HepG2 (cell line): ENCODE data around the gene KCNB1. TPM values are rescaled to one million over a fixed set of nuclear protein-coding genes. Genes with fewer than 3 reads are reported as not detected.
A peak's percentile ranks its signal among the peaks of the same experiment; 100 is the strongest.

Experiments used
- ATAC-seq: fragments of 200-7000 bp; cut with Tn5 transposase; 3 replicates; pipeline ENCODE4 v1.9.1; 2020; ENCODE audit warnings: mild to moderate bottlenecking, moderate library complexity
- BruUV-seq: library from RNA; stranded (reverse); fragments of 400-500 nt; replicated peaks from 2 replicates; lab custom pipeline; 2021; lab: Mats Ljungman, UMichigan
- CTCF ChIA-PET: fragments of 300-600 bp; formaldehyde crosslinking; extraction: SDS; loops from one replicate; lab custom pipeline; 2021; ENCODE audit warnings: low total read pairs, inconsistent platforms, low intra/inter-chr PET ratio; lab: Yijun Ruan, JAX
- POLR2A ChIA-PET: fragments of 350-600 bp; sonication (Branson Sonifier 250); formaldehyde crosslinking; loops from one replicate; lab custom pipeline; 2020; ENCODE audit warnings: antibody characterized with exemption, inconsistent platforms; lab: Yijun Ruan, JAX
- DNase-seq: peaks from one replicate; pipeline ENCODE4 v3.0.0-alpha.2; 2015; ENCODE audit warnings: low spot score
- FAIRE-seq: peaks from 3 replicates; lab custom pipeline; 2011; peaks lifted over from hg19 to GRCh38; lab: Jason Lieb, UNC
- H2AFZ ChIP-seq: one replicate; pipeline ENCODE4 v1.6.1; 2011; ENCODE audit warnings: low read length, inconsistent platforms
- H3K27ac ChIP-seq: fragments of 300-600 bp; 3 replicates; pipeline ENCODE4 v1.8.0; 2011; ENCODE audit warnings: mixed run types, mild to moderate bottlenecking, mixed read lengths, low read length, inconsistent platforms; ENCODE audit not compliant: insufficient read depth; ENCODE audit errors: extremely low read length
- H3K27me3 ChIP-seq, 2 experiments: fragments of 200-600 bp in 1 of 2; 2 replicates in 1 of 2; 3 replicates in 1 of 2; pipeline versions ENCODE4 v1.6.0 to v1.8.0; 2011; ENCODE audit warnings: low read length in 2 of 2, mild to moderate bottlenecking in 2 of 2, moderate library complexity in 2 of 2, inconsistent platforms in 1 of 2; ENCODE audit not compliant: insufficient read depth in 2 of 2, control insufficient read depth in 1 of 2
- H3K36me3 ChIP-seq, 2 experiments: fragments of 200-600 bp in 1 of 2; replicated peaks in 1 of 2; 2 replicates in 1 of 2; 3 replicates in 1 of 2; pipeline versions ENCODE4 v1.5.1 to v1.8.0; 2011; ENCODE audit warnings: low read length in 2 of 2, inconsistent platforms in 1 of 2; ENCODE audit not compliant: insufficient read depth in 2 of 2, control insufficient read depth in 1 of 2
- H3K4me1 ChIP-seq: 2 replicates; pipeline ENCODE4 v1.5.1; 2012; ENCODE audit warnings: low read length, inconsistent platforms; ENCODE audit not compliant: insufficient read depth
- H3K4me2 ChIP-seq: 2 replicates; pipeline ENCODE4 v1.6.0; 2011; ENCODE audit warnings: low read depth, low read length, inconsistent platforms
- H3K4me3 ChIP-seq, 3 experiments: fragments of 200-600 bp in 1 of 3; sonication (generic), shearing (Covaris generic) in 1 of 3; replicated peaks in 1 of 3; 2 replicates each; pipeline ENCODE4 v1.5.1; 2011 to 2016; ENCODE audit warnings: low read length in 3 of 3, inconsistent platforms in 2 of 3, low read depth in 2 of 3, mild to moderate bottlenecking in 2 of 3, control low read depth in 1 of 3, mixed read lengths in 1 of 3; ENCODE audit not compliant: insufficient read depth in 1 of 3
- H3K79me2 ChIP-seq: one replicate; pipeline ENCODE4 v1.6.1; 2011; ENCODE audit warnings: low read length, inconsistent platforms; ENCODE audit not compliant: insufficient read depth
- H3K9ac ChIP-seq: 2 replicates; pipeline ENCODE4 v1.6.0; 2011; ENCODE audit warnings: mild to moderate bottlenecking, low read depth, low read length, inconsistent platforms; ENCODE audit not compliant: insufficient read depth
- H3K9me3 ChIP-seq: 2 replicates; pipeline ENCODE4 v1.5.1; 2012; ENCODE audit warnings: mild to moderate bottlenecking, low read length
- H4K20me1 ChIP-seq: 2 replicates; pipeline ENCODE4 v1.6.0; 2011; ENCODE audit warnings: inconsistent platforms, mild to moderate bottlenecking, low read length, moderate library complexity; ENCODE audit not compliant: insufficient read depth
- ELF1 ChIP-seq: sonication (generic); formaldehyde crosslinking; IDR thresholded peaks from 2 replicates; pipeline ENCODE4 v1.4.0; 2020; ENCODE audit warnings: missing genetic modification reagents
- MXI1 ChIP-seq: IDR thresholded peaks from 3 replicates; pipeline ENCODE4 v1.6.1; 2012; ENCODE audit warnings: low read depth, low read length, inconsistent platforms, borderline replicate concordance
- U2AF2 ChIP-seq: fragments of 200-400 bp; formaldehyde crosslinking; IDR thresholded peaks from 2 replicates; pipeline ENCODE4 v1.6.1; 2017; ENCODE audit warnings: low read depth, mild to moderate bottlenecking, low read length
- XRCC5 ChIP-seq: fragments of 200-400 bp; formaldehyde crosslinking; optimal IDR thresholded peaks from 2 replicates; pipeline ENCODE3; 2017; ENCODE audit warnings: mild to moderate bottlenecking, low read length
- YEATS2 ChIP-seq: sonication (generic); formaldehyde crosslinking; IDR thresholded peaks from 2 replicates; pipeline ENCODE4 v1.4.0; 2020; ENCODE audit warnings: missing genetic modification reagents, borderline replicate concordance
- ZNF557 ChIP-seq: sonication (generic); formaldehyde crosslinking; IDR thresholded peaks from 2 replicates; pipeline ENCODE4 v1.4.0; 2020; ENCODE audit warnings: missing genetic modification reagents
- ZNF567 ChIP-seq: sonication (generic); formaldehyde crosslinking; IDR thresholded peaks from 2 replicates; pipeline ENCODE4 v1.8.1; 2023; ENCODE audit warnings: mild to moderate bottlenecking, missing genetic modification reagents, borderline replicate concordance
- ZNF598 ChIP-seq: sonication (generic); formaldehyde crosslinking; IDR thresholded peaks from 2 replicates; pipeline ENCODE4 v1.5.1; 2020; ENCODE audit warnings: mild to moderate bottlenecking, missing genetic modification reagents, borderline replicate concordance
- ZNF619 ChIP-seq: sonication (generic); formaldehyde crosslinking; IDR thresholded peaks from 2 replicates; pipeline ENCODE4 v1.4.0; 2020; ENCODE audit warnings: mild to moderate bottlenecking, missing genetic modification reagents
- ZNF75D ChIP-seq: sonication (generic); formaldehyde crosslinking; IDR thresholded peaks from 2 replicates; pipeline ENCODE4 v1.8.1; 2023; ENCODE audit warnings: missing genetic modification reagents, mild to moderate bottlenecking, borderline replicate concordance
- WGBS: methylation state at CpG from one replicate; pipeline ENCODE4 v1.1.6; 2017; ENCODE audit warnings: low lambda C conversion rate; 5-methylcytosine and 5-hydroxymethylcytosine counted together
- in situ Hi-C: cut with HindIII; loops from 2 replicates; pipeline ENCODE4 v1.10.0; 2017; ENCODE audit warnings: low pct_unique_long_range_greater_than_20kb; ENCODE audit not compliant: extremely low pct_ligation_motif_present
- intact Hi-C: fragments of 100-400 bp; cut with micrococcal nuclease; formaldehyde crosslinking; loops from one replicate; pipeline ENCODE4 v1.10.0; 2022; ENCODE audit not compliant: unreplicated experiment
- polyA plus RNA-seq, 8 experiments: library from polyadenylated mRNA; depleted of rRNA in 3 of 8; stranded (reverse) in 7 of 8; unstranded in 1 of 8; fragments of >200 nt; fragmentation: Illumina TruSeq in 4 of 8; extraction: Trizol in 4 of 8; gene quantifications; 2 replicates each; pipeline versions ENCODE4 v1.2.1 to v1.2.3, GENCODE V29; 2011 to 2016; ENCODE audit warnings: low read depth in 4 of 8, missing spikeins in 1 of 8, mixed read lengths in 1 of 8; ENCODE audit not compliant: insufficient read depth in 1 of 8
- total RNA-seq, 5 experiments: library from RNA; depleted of rRNA; stranded (reverse); fragments of >200 nt; fragmentation: Illumina TruSeq; extraction: Trizol; gene quantifications; 2 replicates each; pipeline ENCODE4 v1.2.3, GENCODE V29; 2016; ENCODE audit warnings: low read depth in 1 of 5
- TF ChIP-seq, protein P1 (sequence below): sonication (generic); formaldehyde crosslinking; IDR thresholded peaks from 2 replicates; pipeline ENCODE4 v1.4.0; 2020; ENCODE audit warnings: mild to moderate bottlenecking, missing genetic modification reagents
- TF ChIP-seq, protein P2 (sequence below): sonication (generic); formaldehyde crosslinking; IDR thresholded peaks from 2 replicates; pipeline ENCODE4 v1.4.0; 2020; ENCODE audit warnings: missing genetic modification reagents
- TF ChIP-seq, protein P3 (sequence below): sonication (generic); formaldehyde crosslinking; IDR thresholded peaks from 2 replicates; pipeline ENCODE4 v1.4.0; 2020; ENCODE audit warnings: missing genetic modification reagents, borderline replicate concordance
- TF ChIP-seq, protein P4 (sequence below): sonication (generic); formaldehyde crosslinking; IDR thresholded peaks from 2 replicates; pipeline ENCODE4 v1.5.0; 2020; ENCODE audit warnings: missing genetic modification reagents

KCNB1 gene
- total and polyA plus RNA-seq, 2 of the 13 experiments (the other 11 are each of a cell fraction or from before 2014, with no cell fraction given): 0.02 TPM; not detected in 1

DNA sequence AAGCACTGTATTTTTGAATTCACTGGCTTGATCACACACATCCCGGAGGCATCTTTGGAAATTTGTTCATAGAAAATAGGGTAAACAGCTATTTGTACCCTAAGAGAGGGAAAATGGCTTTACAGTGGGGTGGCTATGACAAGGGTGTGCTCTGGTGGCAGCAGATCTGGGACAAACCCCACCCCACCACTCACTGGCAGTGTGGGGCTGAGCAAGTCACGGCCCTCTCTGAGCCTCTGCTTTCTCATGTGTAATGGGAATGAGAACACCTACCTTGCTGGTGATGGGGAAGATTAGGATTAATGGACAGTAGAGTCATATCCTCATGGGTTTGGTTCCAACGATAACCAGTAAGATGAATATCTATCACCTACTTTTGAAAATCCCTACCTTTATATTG, 78.0 kb downstream of the KCNB1 start (continued):
- TF ChIP-seq ZNF567 (CRISPR knock-in tag) (no peak), U2AF2 (no peak), ZNF557 (CRISPR knock-in tag) (no peak), ZNF598 (CRISPR knock-in tag) (no peak), MXI1 (no peak)
- TF ChIP-seq, protein P1, sequence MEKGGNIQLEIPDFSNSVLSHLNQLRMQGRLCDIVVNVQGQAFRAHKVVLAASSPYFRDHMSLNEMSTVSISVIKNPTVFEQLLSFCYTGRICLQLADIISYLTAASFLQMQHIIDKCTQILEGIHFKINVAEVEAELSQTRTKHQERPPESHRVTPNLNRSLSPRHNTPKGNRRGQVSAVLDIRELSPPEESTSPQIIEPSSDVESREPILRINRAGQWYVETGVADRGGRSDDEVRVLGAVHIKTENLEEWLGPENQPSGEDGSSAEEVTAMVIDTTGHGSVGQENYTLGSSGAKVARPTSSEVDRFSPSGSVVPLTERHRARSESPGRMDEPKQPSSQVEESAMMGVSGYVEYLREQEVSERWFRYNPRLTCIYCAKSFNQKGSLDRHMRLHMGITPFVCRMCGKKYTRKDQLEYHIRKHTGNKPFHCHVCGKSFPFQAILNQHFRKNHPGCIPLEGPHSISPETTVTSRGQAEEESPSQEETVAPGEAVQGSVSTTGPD: no peak

DNA sequence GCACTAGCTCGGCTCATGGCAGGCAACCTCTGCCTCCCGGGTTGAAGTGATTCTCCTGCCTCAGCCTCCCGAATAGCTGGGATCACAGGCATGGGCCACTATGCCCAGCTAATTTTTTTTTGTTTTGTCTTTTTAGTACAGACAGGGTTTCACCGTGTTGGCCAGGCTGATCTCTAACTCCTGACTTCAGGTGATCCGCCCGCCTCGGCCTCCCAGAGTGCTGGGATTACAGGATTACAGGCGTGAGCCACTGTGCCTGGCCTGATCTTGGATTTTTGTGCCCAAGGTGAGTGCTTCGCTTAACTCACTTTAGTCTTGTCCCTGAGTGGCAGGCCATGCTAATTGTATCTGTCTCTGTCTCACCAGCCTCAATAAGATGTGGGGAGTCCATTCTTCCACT, 78.6 kb downstream of the KCNB1 start:
- in situ Hi-C loops (no loop called here), intact Hi-C loops (no loop called here)
- DNase-seq (no peak), ATAC-seq (no peak), FAIRE-seq (peak; percentile 8)
- no peak overlapping the region for H2AFZ ChIP-seq
- no peaks in the 10 kb centered on the region for H3K79me2 ChIP-seq
- no peak overlapping the region for H3K27ac ChIP-seq
- no peak overlapping the region for H3K4me2 ChIP-seq
- TF ChIP-seq, protein P2, sequence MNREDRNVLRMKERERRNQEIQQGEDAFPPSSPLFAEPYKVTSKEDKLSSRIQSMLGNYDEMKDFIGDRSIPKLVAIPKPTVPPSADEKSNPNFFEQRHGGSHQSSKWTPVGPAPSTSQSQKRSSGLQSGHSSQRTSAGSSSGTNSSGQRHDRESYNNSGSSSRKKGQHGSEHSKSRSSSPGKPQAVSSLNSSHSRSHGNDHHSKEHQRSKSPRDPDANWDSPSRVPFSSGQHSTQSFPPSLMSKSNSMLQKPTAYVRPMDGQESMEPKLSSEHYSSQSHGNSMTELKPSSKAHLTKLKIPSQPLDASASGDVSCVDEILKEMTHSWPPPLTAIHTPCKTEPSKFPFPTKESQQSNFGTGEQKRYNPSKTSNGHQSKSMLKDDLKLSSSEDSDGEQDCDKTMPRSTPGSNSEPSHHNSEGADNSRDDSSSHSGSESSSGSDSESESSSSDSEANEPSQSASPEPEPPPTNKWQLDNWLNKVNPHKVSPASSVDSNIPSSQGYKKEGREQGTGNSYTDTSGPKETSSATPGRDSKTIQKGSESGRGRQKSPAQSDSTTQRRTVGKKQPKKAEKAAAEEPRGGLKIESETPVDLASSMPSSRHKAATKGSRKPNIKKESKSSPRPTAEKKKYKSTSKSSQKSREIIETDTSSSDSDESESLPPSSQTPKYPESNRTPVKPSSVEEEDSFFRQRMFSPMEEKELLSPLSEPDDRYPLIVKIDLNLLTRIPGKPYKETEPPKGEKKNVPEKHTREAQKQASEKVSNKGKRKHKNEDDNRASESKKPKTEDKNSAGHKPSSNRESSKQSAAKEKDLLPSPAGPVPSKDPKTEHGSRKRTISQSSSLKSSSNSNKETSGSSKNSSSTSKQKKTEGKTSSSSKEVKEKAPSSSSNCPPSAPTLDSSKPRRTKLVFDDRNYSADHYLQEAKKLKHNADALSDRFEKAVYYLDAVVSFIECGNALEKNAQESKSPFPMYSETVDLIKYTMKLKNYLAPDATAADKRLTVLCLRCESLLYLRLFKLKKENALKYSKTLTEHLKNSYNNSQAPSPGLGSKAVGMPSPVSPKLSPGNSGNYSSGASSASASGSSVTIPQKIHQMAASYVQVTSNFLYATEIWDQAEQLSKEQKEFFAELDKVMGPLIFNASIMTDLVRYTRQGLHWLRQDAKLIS (CRISPR knock-in tag): no peak
- TF ChIP-seq YEATS2 (CRISPR knock-in tag): no peak
- TF ChIP-seq ZNF619 (CRISPR knock-in tag): no peak
- TF ChIP-seq, protein P3, sequence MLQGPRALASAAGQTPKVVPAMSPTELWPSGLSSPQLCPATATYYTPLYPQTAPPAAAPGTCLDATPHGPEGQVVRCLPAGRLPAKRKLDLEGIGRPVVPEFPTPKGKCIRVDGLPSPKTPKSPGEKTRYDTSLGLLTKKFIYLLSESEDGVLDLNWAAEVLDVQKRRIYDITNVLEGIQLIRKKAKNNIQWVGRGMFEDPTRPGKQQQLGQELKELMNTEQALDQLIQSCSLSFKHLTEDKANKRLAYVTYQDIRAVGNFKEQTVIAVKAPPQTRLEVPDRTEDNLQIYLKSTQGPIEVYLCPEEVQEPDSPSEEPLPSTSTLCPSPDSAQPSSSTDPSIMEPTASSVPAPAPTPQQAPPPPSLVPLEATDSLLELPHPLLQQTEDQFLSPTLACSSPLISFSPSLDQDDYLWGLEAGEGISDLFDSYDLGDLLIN (CRISPR knock-in tag): no peak
- TF ChIP-seq ELF1: no peak
- TF ChIP-seq ZNF75D: no peak
- TF ChIP-seq, protein P4, sequence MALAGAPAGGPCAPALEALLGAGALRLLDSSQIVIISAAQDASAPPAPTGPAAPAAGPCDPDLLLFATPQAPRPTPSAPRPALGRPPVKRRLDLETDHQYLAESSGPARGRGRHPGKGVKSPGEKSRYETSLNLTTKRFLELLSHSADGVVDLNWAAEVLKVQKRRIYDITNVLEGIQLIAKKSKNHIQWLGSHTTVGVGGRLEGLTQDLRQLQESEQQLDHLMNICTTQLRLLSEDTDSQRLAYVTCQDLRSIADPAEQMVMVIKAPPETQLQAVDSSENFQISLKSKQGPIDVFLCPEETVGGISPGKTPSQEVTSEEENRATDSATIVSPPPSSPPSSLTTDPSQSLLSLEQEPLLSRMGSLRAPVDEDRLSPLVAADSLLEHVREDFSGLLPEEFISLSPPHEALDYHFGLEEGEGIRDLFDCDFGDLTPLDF (CRISPR knock-in tag): no peak
- no peak for TF ChIP-seq XRCC5
- no peaks in the 10 kb centered on the region for H4K20me1 ChIP-seq
- 51% methylated on average over 9 of the region's 9 CpGs for WGBS
- no peaks in the 10 kb centered on the region for H3K4me1 ChIP-seq
- no TSS peak for BruUV-seq
- ChIA-PET CTCF (no interaction called here), POLR2A (no interaction called here)
- peaks cover 5 to 19% of the 10 kb centered on the region in 2 experiments; a peak in 3 of 5 replicates for H3K27me3 ChIP-seq
- no peaks in the 10 kb centered on the region for H3K9me3 ChIP-seq
- H3K4me3 ChIP-seq: no peak overlapping the region
- no peaks in the 10 kb centered on the region for H3K36me3 ChIP-seq
- no peak overlapping the region for H3K9ac ChIP-seq
